ENCODE measurements around the gene UBTF. TPM values are rescaled to one million over a fixed set of nuclear protein-coding genes. Genes with fewer than 3 reads are reported as not detected.
A peak's percentile ranks its signal among the peaks of the same experiment; 100 is the strongest.

The UBTF gene
- total RNA-seq, 1 donor from 2014 or later: 53.9 TPM

DNA sequence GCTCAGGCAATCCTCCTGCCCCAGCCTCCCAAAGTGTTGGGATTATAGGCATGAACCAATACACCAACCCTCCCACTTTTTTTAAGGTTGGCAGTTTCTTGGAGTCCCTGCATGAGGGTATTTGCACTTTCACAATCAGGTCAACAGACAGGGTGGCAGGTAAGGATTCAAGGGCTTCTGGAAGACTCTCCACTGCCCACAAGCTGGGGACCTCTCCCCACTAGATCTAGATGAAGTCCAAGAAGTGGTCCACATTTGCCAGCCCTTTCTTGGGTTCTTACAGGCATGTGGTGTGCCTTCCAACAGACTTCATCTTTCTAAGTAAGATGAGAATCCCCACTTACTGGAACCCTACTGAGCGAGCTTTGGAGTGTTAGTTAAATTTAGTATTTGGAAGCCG lies 45.0 kb downstream of the UBTF start:
- no peaks in the 10 kb centered on the region for H3K27me3 ChIP-seq (ENCODE audit: low read depth)
- intact Hi-C loops (cut with micrococcal nuclease): no loop called here
- TF ChIP-seq, protein P1, sequence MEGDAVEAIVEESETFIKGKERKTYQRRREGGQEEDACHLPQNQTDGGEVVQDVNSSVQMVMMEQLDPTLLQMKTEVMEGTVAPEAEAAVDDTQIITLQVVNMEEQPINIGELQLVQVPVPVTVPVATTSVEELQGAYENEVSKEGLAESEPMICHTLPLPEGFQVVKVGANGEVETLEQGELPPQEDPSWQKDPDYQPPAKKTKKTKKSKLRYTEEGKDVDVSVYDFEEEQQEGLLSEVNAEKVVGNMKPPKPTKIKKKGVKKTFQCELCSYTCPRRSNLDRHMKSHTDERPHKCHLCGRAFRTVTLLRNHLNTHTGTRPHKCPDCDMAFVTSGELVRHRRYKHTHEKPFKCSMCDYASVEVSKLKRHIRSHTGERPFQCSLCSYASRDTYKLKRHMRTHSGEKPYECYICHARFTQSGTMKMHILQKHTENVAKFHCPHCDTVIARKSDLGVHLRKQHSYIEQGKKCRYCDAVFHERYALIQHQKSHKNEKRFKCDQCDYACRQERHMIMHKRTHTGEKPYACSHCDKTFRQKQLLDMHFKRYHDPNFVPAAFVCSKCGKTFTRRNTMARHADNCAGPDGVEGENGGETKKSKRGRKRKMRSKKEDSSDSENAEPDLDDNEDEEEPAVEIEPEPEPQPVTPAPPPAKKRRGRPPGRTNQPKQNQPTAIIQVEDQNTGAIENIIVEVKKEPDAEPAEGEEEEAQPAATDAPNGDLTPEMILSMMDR (IDR thresholded peaks at IDR 0.05; ENCODE audit: borderline replicate concordance): no peak
- H3K4me3 ChIP-seq: no peak overlapping the region
- H3K4me1 ChIP-seq: peaks cover 28% of the 10 kb centered on the region
- no peak for DNase-seq
- H3K36me3 ChIP-seq: peaks cover 38% of the 10 kb centered on the region
- H3K9me3 ChIP-seq (replicated peaks): no peaks in the 10 kb centered on the region
- H3K27ac ChIP-seq (replicated peaks): no peak overlapping the region

DNA sequence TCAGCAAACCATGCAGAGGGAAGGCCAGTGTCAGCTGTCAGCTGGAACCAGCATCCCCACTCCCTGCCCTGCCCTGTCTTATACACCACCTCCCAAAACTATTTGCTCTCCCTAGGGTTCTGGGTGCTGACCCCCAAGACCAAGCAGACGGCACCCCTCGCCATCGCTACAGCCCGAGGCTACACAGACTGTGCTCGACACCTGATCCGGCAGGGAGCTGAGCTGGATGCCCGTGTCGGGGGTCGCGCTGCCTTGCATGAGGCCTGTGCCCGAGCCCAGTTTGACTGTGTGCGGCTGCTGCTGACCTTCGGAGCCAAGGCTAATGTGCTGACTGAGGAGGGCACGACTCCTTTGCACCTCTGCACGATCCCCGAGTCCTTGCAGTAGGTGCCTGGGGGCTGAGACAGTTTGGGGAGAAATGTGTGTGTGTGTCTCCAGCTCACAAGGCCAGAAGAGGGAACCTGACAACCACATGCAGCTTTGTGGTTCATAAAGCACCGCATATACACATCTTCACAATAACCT lies 47.5 kb downstream of the UBTF start:
- Histone ChIP-seq H3K36me3 (peaks cover 16% of the 10 kb centered on the region), H3K9me3 (replicated peaks) (no peaks in the 10 kb centered on the region), H3K27me3 (ENCODE audit: low read depth) (no peaks in the 10 kb centered on the region), H3K27ac (replicated peaks) (peak overlapping the region; percentile 91), H3K4me1 (peaks cover 42% of the 10 kb centered on the region), H3K4me3 (peak overlapping the region; percentile 68)
- intact Hi-C loops (cut with micrococcal nuclease): no loop called here
- TF ChIP-seq, protein P1 (IDR thresholded peaks at IDR 0.05; ENCODE audit: borderline replicate concordance): no peak
- DNase-seq: no peak

DNA sequence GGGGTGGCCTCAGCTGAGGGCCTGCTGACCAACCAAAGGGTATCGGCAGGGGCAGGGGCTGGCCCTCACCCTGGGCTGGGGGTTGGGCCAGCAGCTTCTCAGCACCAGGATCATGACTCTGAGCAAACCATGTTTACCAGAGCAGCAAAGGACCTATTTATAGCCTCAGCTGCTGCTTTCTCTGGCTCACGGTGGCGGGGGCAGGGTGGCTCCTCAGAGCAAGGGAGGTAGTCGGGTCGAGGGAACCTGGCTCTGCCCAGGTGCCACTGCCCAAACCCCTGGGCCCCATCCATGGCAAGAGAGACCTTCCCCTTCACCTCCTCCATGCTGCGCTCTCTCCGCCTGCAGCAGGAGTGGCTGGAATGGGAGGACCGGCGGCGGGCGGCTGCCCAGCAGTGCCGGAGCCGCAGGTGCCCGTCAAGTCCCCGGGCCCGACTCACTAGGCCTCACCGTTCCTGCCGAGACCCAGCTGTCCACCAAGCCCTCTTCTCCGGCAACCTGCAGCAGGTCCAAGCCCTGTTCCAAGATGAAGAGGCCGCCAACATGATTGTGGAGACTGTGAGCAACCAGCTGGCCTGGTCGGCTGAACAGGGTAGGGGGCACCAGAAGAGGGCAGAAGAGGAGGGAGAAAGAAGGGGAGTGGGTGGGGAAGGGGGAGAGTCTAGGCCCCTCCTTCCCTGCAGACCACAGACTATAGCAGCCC lies 48.8 kb downstream of the UBTF start, which contains the start of gene ASB16:
Gene ASB16 (plus strand): TSS at position 206 of the 703 bp plus-strand sequence. CDS start 86 bp downstream, at position 292.
- intact Hi-C loops (cut with micrococcal nuclease): no loop called here
- TF ChIP-seq, protein P1 (IDR thresholded peaks at IDR 0.05; ENCODE audit: borderline replicate concordance): peak; percentile 27

DNA sequence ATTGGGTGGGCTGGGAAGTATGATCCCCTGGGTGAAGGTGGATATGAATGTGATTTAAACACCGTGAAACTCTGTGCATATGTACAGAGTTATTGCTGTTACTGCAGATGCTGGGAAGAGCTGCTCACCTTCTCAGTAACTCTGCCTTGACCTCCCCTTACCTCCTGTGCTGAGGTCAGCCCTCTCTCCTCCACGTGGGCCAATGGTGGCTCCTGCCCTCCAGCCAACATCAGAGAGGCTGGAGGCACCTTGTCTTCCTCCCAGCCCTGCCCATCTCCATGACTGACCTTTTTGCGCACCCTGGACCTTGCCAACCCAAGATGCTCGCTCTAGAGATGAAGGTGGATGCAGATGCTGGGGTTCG lies 49.4 kb downstream of the UBTF start:
- TF ChIP-seq, protein P1 (IDR thresholded peaks at IDR 0.05; ENCODE audit: borderline replicate concordance): no peak
- intact Hi-C loops (cut with micrococcal nuclease): no loop called here
- no peaks in the 10 kb centered on the region for H3K27me3 ChIP-seq (ENCODE audit: low read depth)

More for the DNA sequence above, 48.8 kb downstream of the UBTF start, which contains the start of gene ASB16:
- Histone ChIP-seq H3K9me3 (replicated peaks) (no peaks in the 10 kb centered on the region), H3K4me1 (peaks cover 42% of the 10 kb centered on the region), H3K27me3 (ENCODE audit: low read depth) (no peaks in the 10 kb centered on the region), H3K27ac (replicated peaks) (peak within 1 kb of the TSS; percentile 91), H3K4me3 (peak within 1 kb of the TSS; percentile 68), H3K36me3 (peaks cover 5% of the 10 kb centered on the region)
- DNase-seq: peak; percentile 50

DNA sequence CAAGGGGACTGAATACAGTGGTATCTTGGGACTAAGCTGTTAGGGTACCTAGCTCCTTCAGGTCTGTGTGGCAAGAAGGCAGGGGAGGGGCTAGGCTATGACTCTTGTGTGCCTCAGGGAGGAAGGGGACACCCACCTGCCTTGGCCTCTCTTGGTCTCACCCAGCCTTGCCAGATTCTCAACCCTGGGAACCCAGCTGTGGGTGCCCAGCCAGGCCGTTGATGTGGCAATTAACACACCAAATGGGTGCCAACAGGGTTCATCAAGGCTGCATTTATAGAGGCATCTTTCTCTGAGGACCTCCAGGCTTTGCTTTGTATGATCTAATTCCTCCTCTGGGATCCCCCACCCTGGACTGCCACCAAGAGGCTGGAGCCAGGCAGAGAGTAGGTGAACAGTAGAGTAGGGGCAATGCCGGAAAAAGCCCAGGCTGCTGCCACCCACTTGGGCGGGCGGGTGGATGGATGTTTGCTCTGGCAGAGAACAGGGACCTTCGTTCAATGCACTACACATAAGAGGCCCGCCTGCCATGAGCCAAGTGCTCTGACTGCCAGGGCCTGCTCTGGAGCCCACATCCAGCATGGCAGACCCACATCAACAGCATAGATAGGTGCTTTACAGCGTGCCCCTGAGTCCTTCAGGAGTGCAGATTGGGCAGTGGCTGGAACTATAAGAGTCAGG lies 52.2 kb downstream of the UBTF start:
- no peak overlapping the region for H3K4me3 ChIP-seq
- H3K27me3 ChIP-seq (ENCODE audit: low read depth): no peaks in the 10 kb centered on the region
- H3K36me3 ChIP-seq: no peaks in the 10 kb centered on the region
- peak overlapping the region; percentile 71 for H3K27ac ChIP-seq (replicated peaks)
- intact Hi-C loops (cut with micrococcal nuclease): no loop called here
- peaks cover 40% of the 10 kb centered on the region for H3K4me1 ChIP-seq
- no peaks in the 10 kb centered on the region for H3K9me3 ChIP-seq (replicated peaks)
- DNase-seq: no peak
- TF ChIP-seq, protein P1 (IDR thresholded peaks at IDR 0.05; ENCODE audit: borderline replicate concordance): no peak

More for the DNA sequence above, 49.4 kb downstream of the UBTF start:
- DNase-seq: no peak
- H3K9me3 ChIP-seq (replicated peaks): no peaks in the 10 kb centered on the region
- peak overlapping the region; percentile 91 for H3K27ac ChIP-seq (replicated peaks)
- no peaks in the 10 kb centered on the region for H3K36me3 ChIP-seq
- H3K4me3 ChIP-seq: peak overlapping the region; percentile 68
- peaks cover 42% of the 10 kb centered on the region for H3K4me1 ChIP-seq
